ENCODE results near the gene MOG. TPM values are rescaled to one million over a fixed set of nuclear protein-coding genes. Genes with fewer than 3 reads are reported as not detected.

Gene MOG
- total RNA-seq = not detected

- DNase-seq = no peak
Observed at GRCh38 chr6:29656798-29657197, at the start of gene MOG. MOG (plus strand) TSS chr6:29657092; CDS start chr6:29657210, 118 bp downstream.

GRCh38 chr6:29608131-29608530 is 48.8 kb upstream of the MOG start:
- DNase-seq = no peak

- no peak for DNase-seq
Observed at GRCh38 chr6:29610540-29610939, 46.4 kb upstream of the MOG start.

GRCh38 chr6:29611426-29611825 is 45.5 kb upstream of the MOG start:
- no peak for DNase-seq

- DNase-seq = no peak
Observed at GRCh38 chr6:29617782-29618554, 38.9 kb upstream of the MOG start.

GRCh38 chr6:29619578-29620160 is 37.2 kb upstream of the MOG start:
- DNase-seq = no peak

GRCh38 chr6:29620630-29621029 is 36.3 kb upstream of the MOG start:
- no peak for DNase-seq

- DNase-seq = no peak
Observed at GRCh38 chr6:29624520-29624961, 32.4 kb upstream of the MOG start.

- DNase-seq = no peak
Observed at GRCh38 chr6:29625337-29625930, 31.5 kb upstream of the MOG start.

GRCh38 chr6:29626948-29627754 is 29.7 kb upstream of the MOG start:
- no peak for DNase-seq

GRCh38 chr6:29627755-29628418 is 29.0 kb upstream of the MOG start:
- DNase-seq = peak; percentile 53

GRCh38 chr6:29628419-29629281 is 28.2 kb upstream of the MOG start:
- peak; percentile 36 for DNase-seq

GRCh38 chr6:29629571-29629970 is 27.3 kb upstream of the MOG start:
- no peak for DNase-seq

- DNase-seq = no peak
Observed at GRCh38 chr6:29630315-29630714, 26.6 kb upstream of the MOG start.

- no peak for DNase-seq
Observed at GRCh38 chr6:29631209-29631810, 25.6 kb upstream of the MOG start.

- peak; percentile 65 for DNase-seq
Observed at GRCh38 chr6:29631860-29632731, 24.8 kb upstream of the MOG start.

- peak; percentile 67 for DNase-seq
Observed at GRCh38 chr6:29632789-29633533, 23.9 kb upstream of the MOG start, which contains the start of gene GABBR1. GABBR1 (minus strand) TSS chr6:29633183; CDS start chr6:29632385, 798 bp downstream.

- no peak for DNase-seq
Observed at GRCh38 chr6:29633534-29633905, 23.4 kb upstream of the MOG start.

GRCh38 chr6:29637247-29637646 is 19.6 kb upstream of the MOG start:
- no peak for DNase-seq
